ENCODE results near the gene KIF7.

KIF7 gene

DNA sequence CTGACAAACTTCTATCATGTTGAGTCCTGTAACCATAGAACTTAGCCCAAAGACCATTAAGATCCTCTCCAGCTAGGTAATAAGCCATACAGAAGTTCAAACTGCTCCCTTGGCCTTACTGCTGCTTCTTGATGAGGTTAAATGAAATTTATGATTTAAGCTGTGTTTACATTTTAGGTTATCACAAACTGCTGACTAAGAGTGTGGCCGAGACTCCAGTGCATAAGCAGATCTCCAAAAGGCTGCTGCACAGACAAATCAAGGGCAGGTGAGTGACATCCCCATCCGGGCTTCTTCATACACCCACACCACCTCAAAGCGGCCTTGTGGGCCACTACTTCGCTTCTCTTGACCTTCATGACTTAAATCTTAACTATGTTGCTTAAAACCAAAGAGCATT lies 39.0 kb downstream of the KIF7 start:
- no peak for TF ChIP-seq CEBPB (IDR thresholded peaks at IDR 0.05)
- TF ChIP-seq RAD21 (IDR thresholded peaks at IDR 0.05; ENCODE audit: low read depth) = no peak
- TF ChIP-seq YY1 (IDR thresholded peaks at IDR 0.05; ENCODE audit: low read depth) = no peak
- no peak for TF ChIP-seq FOXM1 (IDR thresholded peaks at IDR 0.05; ENCODE audit: borderline replicate concordance, low read depth)
- TF ChIP-seq EGR1 (IDR thresholded peaks at IDR 0.05) = no peak
- TF ChIP-seq TAF1 (IDR thresholded peaks at IDR 0.05; ENCODE audit: low read depth) = no peak
- TF ChIP-seq CREB1 (IDR thresholded peaks at IDR 0.05; ENCODE audit: low read depth) = no peak
- TF ChIP-seq TCF12 (IDR thresholded peaks at IDR 0.05; ENCODE audit: low read depth) = no peak
- TF ChIP-seq EP300 (IDR thresholded peaks at IDR 0.05; ENCODE audit: borderline replicate concordance) = no peak

DNA sequence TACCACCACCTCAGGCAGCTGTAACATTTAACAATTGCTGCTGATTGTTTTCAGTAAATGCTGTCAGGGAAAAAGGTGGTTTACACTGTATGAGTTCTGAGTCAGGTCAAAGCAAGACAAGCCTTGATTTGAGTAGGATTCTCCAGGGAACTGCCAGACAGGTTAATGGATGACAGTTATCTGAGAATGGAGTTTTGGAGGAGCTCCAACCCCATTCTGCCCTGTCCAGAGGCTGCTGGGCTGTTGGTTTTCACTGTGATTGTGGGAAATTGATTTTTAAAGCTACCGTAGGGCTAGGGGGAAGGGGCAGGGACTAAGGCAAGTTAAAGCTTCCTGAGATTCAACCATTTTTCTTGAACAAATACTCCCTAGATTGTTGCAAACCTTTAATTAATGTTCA lies 40.1 kb downstream of the KIF7 start:
- TF ChIP-seq, protein P1, sequence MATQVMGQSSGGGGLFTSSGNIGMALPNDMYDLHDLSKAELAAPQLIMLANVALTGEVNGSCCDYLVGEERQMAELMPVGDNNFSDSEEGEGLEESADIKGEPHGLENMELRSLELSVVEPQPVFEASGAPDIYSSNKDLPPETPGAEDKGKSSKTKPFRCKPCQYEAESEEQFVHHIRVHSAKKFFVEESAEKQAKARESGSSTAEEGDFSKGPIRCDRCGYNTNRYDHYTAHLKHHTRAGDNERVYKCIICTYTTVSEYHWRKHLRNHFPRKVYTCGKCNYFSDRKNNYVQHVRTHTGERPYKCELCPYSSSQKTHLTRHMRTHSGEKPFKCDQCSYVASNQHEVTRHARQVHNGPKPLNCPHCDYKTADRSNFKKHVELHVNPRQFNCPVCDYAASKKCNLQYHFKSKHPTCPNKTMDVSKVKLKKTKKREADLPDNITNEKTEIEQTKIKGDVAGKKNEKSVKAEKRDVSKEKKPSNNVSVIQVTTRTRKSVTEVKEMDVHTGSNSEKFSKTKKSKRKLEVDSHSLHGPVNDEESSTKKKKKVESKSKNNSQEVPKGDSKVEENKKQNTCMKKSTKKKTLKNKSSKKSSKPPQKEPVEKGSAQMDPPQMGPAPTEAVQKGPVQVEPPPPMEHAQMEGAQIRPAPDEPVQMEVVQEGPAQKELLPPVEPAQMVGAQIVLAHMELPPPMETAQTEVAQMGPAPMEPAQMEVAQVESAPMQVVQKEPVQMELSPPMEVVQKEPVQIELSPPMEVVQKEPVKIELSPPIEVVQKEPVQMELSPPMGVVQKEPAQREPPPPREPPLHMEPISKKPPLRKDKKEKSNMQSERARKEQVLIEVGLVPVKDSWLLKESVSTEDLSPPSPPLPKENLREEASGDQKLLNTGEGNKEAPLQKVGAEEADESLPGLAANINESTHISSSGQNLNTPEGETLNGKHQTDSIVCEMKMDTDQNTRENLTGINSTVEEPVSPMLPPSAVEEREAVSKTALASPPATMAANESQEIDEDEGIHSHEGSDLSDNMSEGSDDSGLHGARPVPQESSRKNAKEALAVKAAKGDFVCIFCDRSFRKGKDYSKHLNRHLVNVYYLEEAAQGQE (IDR thresholded peaks at IDR 0.05; ENCODE audit: low read depth) = no peak
- TF ChIP-seq EGR1 (IDR thresholded peaks at IDR 0.05) = no peak
- TF ChIP-seq, protein P2, sequence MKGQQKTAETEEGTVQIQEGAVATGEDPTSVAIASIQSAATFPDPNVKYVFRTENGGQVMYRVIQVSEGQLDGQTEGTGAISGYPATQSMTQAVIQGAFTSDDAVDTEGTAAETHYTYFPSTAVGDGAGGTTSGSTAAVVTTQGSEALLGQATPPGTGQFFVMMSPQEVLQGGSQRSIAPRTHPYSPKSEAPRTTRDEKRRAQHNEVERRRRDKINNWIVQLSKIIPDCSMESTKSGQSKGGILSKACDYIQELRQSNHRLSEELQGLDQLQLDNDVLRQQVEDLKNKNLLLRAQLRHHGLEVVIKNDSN (IDR thresholded peaks at IDR 0.05) = no peak
- TF ChIP-seq CEBPB (IDR thresholded peaks at IDR 0.05) = no peak

DNA sequence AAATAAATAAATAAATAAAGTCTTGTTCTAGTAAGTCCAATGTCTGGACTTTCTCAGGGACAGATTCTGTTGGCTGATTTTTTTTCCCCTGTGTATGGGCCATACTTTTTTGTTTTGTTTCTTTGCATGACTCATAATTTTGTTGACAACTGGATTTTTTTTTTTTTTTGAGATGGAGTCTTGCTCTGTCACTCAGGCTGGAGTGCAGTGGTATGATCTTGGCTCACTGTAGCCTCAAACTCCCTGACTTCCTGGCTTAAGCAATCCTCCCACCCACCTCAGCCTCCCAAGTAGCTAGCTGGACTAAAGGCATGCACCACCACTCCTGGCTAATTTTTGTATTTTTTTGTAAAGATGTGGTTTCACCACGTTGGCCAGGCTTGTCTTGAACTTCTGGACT lies 41.1 kb downstream of the KIF7 start:
- TF ChIP-seq YY1 (IDR thresholded peaks at IDR 0.05; ENCODE audit: low read depth) (no peak), EP300 (IDR thresholded peaks at IDR 0.05; ENCODE audit: borderline replicate concordance) (no peak), NFIC (IDR thresholded peaks at IDR 0.05) (no peak), TCF12 (IDR thresholded peaks at IDR 0.05; ENCODE audit: low read depth) (no peak), CREB1 (IDR thresholded peaks at IDR 0.05; ENCODE audit: low read depth) (no peak), TEAD4 (IDR thresholded peaks at IDR 0.05) (no peak), ZBTB7A (IDR thresholded peaks at IDR 0.05; ENCODE audit: low read depth) (no peak), TAF1 (IDR thresholded peaks at IDR 0.05; ENCODE audit: low read depth) (no peak), EGR1 (IDR thresholded peaks at IDR 0.05) (no peak), CEBPB (IDR thresholded peaks at IDR 0.05) (no peak), FOXM1 (IDR thresholded peaks at IDR 0.05; ENCODE audit: borderline replicate concordance, low read depth) (no peak), RAD21 (IDR thresholded peaks at IDR 0.05; ENCODE audit: low read depth) (no peak)
- TF ChIP-seq, protein P1 (IDR thresholded peaks at IDR 0.05; ENCODE audit: low read depth) = no peak
- TF ChIP-seq, protein P3, sequence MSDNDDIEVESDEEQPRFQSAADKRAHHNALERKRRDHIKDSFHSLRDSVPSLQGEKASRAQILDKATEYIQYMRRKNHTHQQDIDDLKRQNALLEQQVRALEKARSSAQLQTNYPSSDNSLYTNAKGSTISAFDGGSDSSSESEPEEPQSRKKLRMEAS (IDR thresholded peaks at IDR 0.05) = no peak
- TF ChIP-seq, protein P2 (IDR thresholded peaks at IDR 0.05) = no peak

DNA sequence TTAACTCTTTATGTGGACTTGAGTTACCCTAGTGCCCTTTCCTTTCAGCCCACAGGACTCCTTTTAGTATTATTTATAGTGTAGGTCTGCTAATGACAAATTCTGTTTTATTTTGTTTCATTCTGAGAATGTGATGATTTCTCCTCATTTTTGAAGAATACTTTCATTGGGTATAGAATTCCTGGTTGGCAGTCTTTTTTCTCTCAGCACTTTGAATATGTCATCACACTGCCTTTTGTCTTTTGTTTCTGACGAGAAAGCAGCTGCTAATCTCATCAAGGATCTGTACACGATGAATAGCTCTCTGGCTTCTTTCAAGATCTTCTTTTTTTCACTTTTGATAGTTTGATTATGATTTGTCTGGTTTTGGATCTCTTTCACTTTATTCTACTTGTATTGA lies 42.2 kb downstream of the KIF7 start:
- TF ChIP-seq TEAD4 (IDR thresholded peaks at IDR 0.05) (no peak), FOXM1 (IDR thresholded peaks at IDR 0.05; ENCODE audit: borderline replicate concordance, low read depth) (no peak), TAF1 (IDR thresholded peaks at IDR 0.05; ENCODE audit: low read depth) (no peak), YY1 (IDR thresholded peaks at IDR 0.05; ENCODE audit: low read depth) (no peak), TCF12 (IDR thresholded peaks at IDR 0.05; ENCODE audit: low read depth) (no peak), CREB1 (IDR thresholded peaks at IDR 0.05; ENCODE audit: low read depth) (no peak)
- TF ChIP-seq, protein P2 (IDR thresholded peaks at IDR 0.05) = no peak
- TF ChIP-seq, protein P3 (IDR thresholded peaks at IDR 0.05) = no peak

DNA sequence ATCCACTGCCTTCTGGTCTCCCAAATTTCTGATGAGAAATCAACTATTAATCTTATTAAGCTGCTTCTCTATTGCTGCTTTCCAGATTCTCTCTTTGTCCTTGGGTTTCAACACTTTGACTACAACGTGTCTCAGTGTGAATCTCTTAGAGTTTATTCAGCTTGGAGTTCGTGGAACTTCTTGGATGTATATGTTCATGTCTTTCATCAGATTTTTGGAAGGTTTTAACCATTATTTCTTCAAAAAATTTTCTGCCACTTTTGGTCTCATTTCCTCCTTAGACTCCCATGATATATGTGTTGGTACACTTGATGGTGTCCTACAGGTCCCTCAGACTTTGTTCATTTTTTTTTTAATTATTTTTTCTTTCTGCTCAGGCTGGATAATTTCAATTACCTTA lies 44.0 kb downstream of the KIF7 start:
- TF ChIP-seq NFIC (IDR thresholded peaks at IDR 0.05) = no peak
- TF ChIP-seq EGR1 (IDR thresholded peaks at IDR 0.05) = no peak
- TF ChIP-seq YY1 (IDR thresholded peaks at IDR 0.05; ENCODE audit: low read depth) = no peak
- TF ChIP-seq CREB1 (IDR thresholded peaks at IDR 0.05; ENCODE audit: low read depth) = no peak
- TF ChIP-seq FOXM1 (IDR thresholded peaks at IDR 0.05; ENCODE audit: borderline replicate concordance, low read depth) = no peak
- TF ChIP-seq TEAD4 (IDR thresholded peaks at IDR 0.05) = no peak
- no peak for TF ChIP-seq TCF12 (IDR thresholded peaks at IDR 0.05; ENCODE audit: low read depth)
- no peak for TF ChIP-seq ZBTB7A (IDR thresholded peaks at IDR 0.05; ENCODE audit: low read depth)
- TF ChIP-seq, protein P1 (IDR thresholded peaks at IDR 0.05; ENCODE audit: low read depth) = no peak
- TF ChIP-seq, protein P3 (IDR thresholded peaks at IDR 0.05) = no peak
- TF ChIP-seq RAD21 (IDR thresholded peaks at IDR 0.05; ENCODE audit: low read depth) = no peak
- TF ChIP-seq TAF1 (IDR thresholded peaks at IDR 0.05; ENCODE audit: low read depth) = no peak
- TF ChIP-seq EP300 (IDR thresholded peaks at IDR 0.05; ENCODE audit: borderline replicate concordance) = no peak
